IMR-90 (cell line): Measurements from ENCODE around the gene CACYBP. TPM values are rescaled to one million over a fixed set of nuclear protein-coding genes. Genes with fewer than 3 reads are reported as not detected.

Source experiments
- ATAC-seq: fragments of 200-7000 bp; cut with Tn5 transposase; 2 replicates; pipeline ENCODE4 v1.9.1; 2020; ENCODE audit warnings: low read depth, mild to moderate bottlenecking, moderate library complexity
- BruUV-seq: library from RNA; stranded (reverse); fragments of 400-500 nt; replicated peaks from 2 replicates; lab custom pipeline; 2021; lab: Mats Ljungman, UMichigan
- CTCF ChIA-PET: fragments of 300-600 bp; formaldehyde crosslinking; extraction: SDS; loops from one replicate; lab custom pipeline; 2021; ENCODE audit warnings: antibody characterized with exemption; lab: Yijun Ruan, JAX
- POLR2A ChIA-PET: fragments of 300-600 bp; sonication (Branson Sonifier 250); formaldehyde crosslinking; loops from one replicate; lab custom pipeline; 2022; ENCODE audit warnings: antibody characterized with exemption; ENCODE audit not compliant: unreplicated experiment; lab: Charles Lee
- DNase-seq: peaks from one replicate; pipeline ENCODE4 v3.0.0; 2013
- H2AFZ ChIP-seq: replicated peaks from 2 replicates; pipeline ENCODE3; 2013; ENCODE audit warnings: low read length, mild to moderate bottlenecking; ENCODE audit not compliant: poor library complexity
- H2AK5ac ChIP-seq: 2 replicates; pipeline ENCODE4 v1.6.1; 2013; ENCODE audit warnings: low read depth, low read length, inconsistent platforms
- H2AK9ac ChIP-seq: replicated peaks from 2 replicates; pipeline ENCODE3; 2013; ENCODE audit warnings: mild to moderate bottlenecking, low read depth, low read length, moderate library complexity; ENCODE audit not compliant: poor library complexity
- H2BK120ac ChIP-seq: 2 replicates; pipeline ENCODE4 v1.6.1; 2013; ENCODE audit warnings: low read depth, low read length, inconsistent platforms
- H2BK15ac ChIP-seq: 3 replicates; pipeline ENCODE4 v1.6.1; 2013; ENCODE audit warnings: low read depth, low read length, inconsistent platforms
- H2BK20ac ChIP-seq: 2 replicates; pipeline ENCODE4 v1.6.1; 2013; ENCODE audit warnings: low read depth, mild to moderate bottlenecking, inconsistent platforms, low read length, moderate library complexity
- H2BK5ac ChIP-seq: 2 replicates; pipeline ENCODE4 v1.6.1; 2013; ENCODE audit warnings: mild to moderate bottlenecking, low read depth, low read length, inconsistent platforms; ENCODE audit not compliant: poor library complexity, severe bottlenecking
- H3K14ac ChIP-seq: replicated peaks from 2 replicates; pipeline ENCODE4 v1.6.1; 2013; ENCODE audit warnings: low read depth, low read length, inconsistent platforms
- H3K18ac ChIP-seq: 2 replicates; pipeline ENCODE4 v1.6.1; 2013; ENCODE audit warnings: low read depth, low read length, control low read depth
- H3K23ac ChIP-seq: 2 replicates; pipeline ENCODE4 v1.6.1; 2013; ENCODE audit warnings: low read depth, low read length, inconsistent platforms
- H3K27ac ChIP-seq: 2 replicates; pipeline ENCODE4 v1.5.1; 2013; ENCODE audit warnings: mild to moderate bottlenecking, control low read depth, low read length; ENCODE audit not compliant: insufficient read depth
- H3K27me3 ChIP-seq: 2 replicates; pipeline ENCODE4 v1.6.1; 2013; ENCODE audit warnings: low read length; ENCODE audit not compliant: control insufficient read depth, insufficient read depth
- H3K36me3 ChIP-seq: 2 replicates; pipeline ENCODE4 v1.6.1; 2013; ENCODE audit warnings: low read length, mixed read lengths; ENCODE audit not compliant: control insufficient read depth, insufficient read depth
- H3K4ac ChIP-seq: 2 replicates; pipeline ENCODE4 v1.6.1; 2013; ENCODE audit warnings: low read depth, low read length, inconsistent platforms
- H3K4me1 ChIP-seq: 2 replicates; pipeline ENCODE4 v1.6.1; 2013; ENCODE audit warnings: low read length, mixed read lengths; ENCODE audit not compliant: control insufficient read depth, insufficient read depth
- H3K4me2 ChIP-seq: 2 replicates; pipeline ENCODE4 v1.6.1; 2013; ENCODE audit warnings: low read depth, mild to moderate bottlenecking, control low read depth, low read length, moderate library complexity
- H3K4me3 ChIP-seq: 2 replicates; pipeline ENCODE4 v1.5.1; 2013; ENCODE audit warnings: low read depth, mild to moderate bottlenecking, control low read depth, low read length, moderate library complexity; ENCODE audit not compliant: insufficient read depth
- H3K56ac ChIP-seq: 2 replicates; pipeline ENCODE4 v1.6.1; 2013; ENCODE audit warnings: low read length, inconsistent platforms; ENCODE audit not compliant: insufficient read depth; ENCODE audit errors: extremely low read depth
- H3K79me1 ChIP-seq, 2 experiments: 2 replicates each; pipeline ENCODE4 v1.6.1; 2013; ENCODE audit warnings: low read length in 2 of 2, inconsistent platforms in 1 of 2, low read depth in 1 of 2
- H3K9ac ChIP-seq: 2 replicates; pipeline ENCODE4 v1.6.1; 2013; ENCODE audit warnings: low read depth, low read length, control low read depth
- H3K9me1 ChIP-seq: 2 replicates; pipeline ENCODE4 v1.6.1; 2013; ENCODE audit warnings: low read length, inconsistent platforms; ENCODE audit not compliant: insufficient read depth
- H3K9me3 ChIP-seq: 2 replicates; pipeline ENCODE4 v1.6.1; 2013; ENCODE audit warnings: low read length; ENCODE audit not compliant: control insufficient read depth, insufficient read depth
- H4K20me1 ChIP-seq: 2 replicates; pipeline ENCODE4 v1.6.1; 2013; ENCODE audit warnings: low read length, inconsistent platforms; ENCODE audit not compliant: insufficient read depth
- H4K5ac ChIP-seq: 2 replicates; pipeline ENCODE4 v1.6.1; 2013; ENCODE audit warnings: mild to moderate bottlenecking, low read depth, low read length, control low read depth
- H4K8ac ChIP-seq, 2 experiments: 2 replicates each; pipeline ENCODE4 v1.6.1; 2013; ENCODE audit warnings: low read depth in 2 of 2, low read length in 2 of 2, control low read depth in 1 of 2, inconsistent platforms in 1 of 2
- H4K91ac ChIP-seq: 2 replicates; pipeline ENCODE4 v1.6.1; 2013; ENCODE audit warnings: low read depth, low read length, inconsistent platforms; ENCODE audit not compliant: insufficient read depth
- BHLHE40 ChIP-seq: fragments of 150-350 bp; IDR thresholded peaks from 2 replicates; pipeline ENCODE4 v1.6.1; 2016; ENCODE audit warnings: mild to moderate bottlenecking, low read depth, low read length
- CEBPB ChIP-seq: IDR thresholded peaks from 2 replicates; pipeline ENCODE4 v1.6.1; 2012; ENCODE audit warnings: low read depth, low read length, improper control_type of control experiment
- CTCF ChIP-seq: conservative IDR thresholded peaks from 2 replicates; pipeline ENCODE4 v1.5.1; 2012; ENCODE audit warnings: mild to moderate bottlenecking, low read depth, low read length, improper control_type of control experiment
- FOS ChIP-seq: fragments of 150-350 bp; IDR thresholded peaks from 2 replicates; pipeline ENCODE4 v1.6.1; 2016; ENCODE audit warnings: low read depth, low read length
- MXI1 ChIP-seq: IDR thresholded peaks from 2 replicates; pipeline ENCODE4 v1.6.1; 2012; ENCODE audit warnings: low read depth, mild to moderate bottlenecking, low read length, moderate library complexity, borderline replicate concordance
- POLR2A ChIP-seq: IDR thresholded peaks from 2 replicates; pipeline ENCODE4 v1.6.1; 2012; ENCODE audit warnings: mild to moderate bottlenecking, low read depth, low read length
- RAD21 ChIP-seq: IDR thresholded peaks from 2 replicates; pipeline ENCODE4 v1.6.1; 2012; ENCODE audit warnings: low read length, improper control_type of control experiment
- USF2 ChIP-seq: fragments of 150-350 bp; IDR thresholded peaks from 2 replicates; pipeline ENCODE4 v1.6.1; 2017; ENCODE audit warnings: mild to moderate bottlenecking, antibody characterized with exemption, low read length, low read depth
- WGBS, 2 experiments: methylation state at CpG; one replicate each; pipeline versions ENCODE4 v1.1.5 to v1.1.7; 2013; ENCODE audit warnings: missing lambda C conversion rate in 2 of 2; ENCODE audit not compliant: insufficient read length in 1 of 2; ENCODE audit errors: extremely low coverage in 2 of 2; 5-methylcytosine and 5-hydroxymethylcytosine counted together
- dilution Hi-C: fragments of 300-500 bp; cut with HindIII; formaldehyde crosslinking; loops from one replicate; pipeline ENCODE4 v1.14.3; 2018; ENCODE audit warnings: low sequenced_read_pairs; ENCODE audit not compliant: unreplicated experiment
- in situ Hi-C: fragments of 300-500 bp; cut with MboI; formaldehyde crosslinking; loops from 3 replicates; pipeline ENCODE4 v1.14.3; 2019; ENCODE audit warnings: low sequenced_read_pairs, inconsistent platforms, mixed read lengths
- intact Hi-C: fragments of 100-400 bp; cut with micrococcal nuclease; formaldehyde crosslinking; loops from 2 replicates; pipeline ENCODE4 v1.10.0; 2022
- polyA plus RNA-seq, 3 experiments: library from polyadenylated mRNA; depleted of rRNA; stranded (reverse); fragments of >200 nt; gene quantifications; 2 replicates each; pipeline ENCODE4 v1.2.3, GENCODE V29; 2012; ENCODE audit warnings: low replicate concordance in 1 of 3
- total RNA-seq: library from RNA; depleted of rRNA; stranded (reverse); fragments of >200 nt; gene quantifications from 2 replicates; pipeline ENCODE4 v1.2.3, GENCODE V29; 2012

Gene CACYBP
- total and polyA plus RNA-seq, 2 of the 4 experiments (the other 2 are of a cell fraction) = 61.8 to 62.8 TPM

DNA sequence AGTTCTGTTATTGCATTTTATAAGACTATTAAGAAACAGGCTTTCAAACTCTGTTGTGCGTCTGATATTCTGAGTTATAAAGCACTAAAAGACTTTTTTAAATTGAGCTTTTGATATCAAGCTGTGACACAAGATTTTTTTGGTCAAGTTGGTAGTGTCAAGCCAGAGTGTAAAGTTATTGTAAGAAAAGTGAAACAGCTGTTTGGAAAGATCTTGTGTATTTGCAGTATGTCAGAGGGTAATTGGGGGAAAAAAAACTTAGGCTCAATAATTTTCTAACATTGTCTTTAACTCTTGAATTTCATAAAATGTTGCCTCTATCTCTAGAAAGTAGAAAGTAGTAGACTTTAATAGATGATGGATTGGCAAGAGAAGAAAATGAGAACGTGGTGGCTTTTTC, 3.8 kb downstream of the CACYBP start:
- Histone ChIP-seq H3K9me1 (no peaks in the 10 kb centered on the region), H3K4ac (no peak overlapping the region), H4K5ac (no peak overlapping the region), H3K9ac (no peak overlapping the region), H3K4me1 (peaks cover 2% of the 10 kb centered on the region; the same call in 1 of the 2 replicates), H3K27me3 (no peaks in the 10 kb centered on the region), H4K8ac (no peak overlapping the region), H2AFZ (no peak overlapping the region), H3K14ac (no peak overlapping the region), H3K4me2 (no peak overlapping the region), H2BK120ac (no peak overlapping the region), H2AK9ac (no peak overlapping the region), H2BK5ac (no peak overlapping the region), H3K18ac (no peak overlapping the region), H3K56ac (no peak overlapping the region), H2AK5ac (no peak overlapping the region), H4K20me1 (0 out of 2 replicates have a peak, but pooled peaks cover 6% of the 10 kb centered on the region), H3K9me3 (no peaks in the 10 kb centered on the region), H2BK20ac (no peak overlapping the region), H4K91ac (no peak overlapping the region), H3K36me3 (peaks cover 3% of the 10 kb centered on the region), H3K27ac (no peak overlapping the region), H3K23ac (no peak overlapping the region), H2BK15ac (no peak overlapping the region), H3K79me1 (peaks cover 17 to 27% of the 10 kb centered on the region in 2 experiments), H3K4me3 (no peak overlapping the region)
- no TSS peak for BruUV-seq
- DNase-seq (no peak), ATAC-seq (no peak)
- dilution Hi-C loops (no loop called here), intact Hi-C loops (no loop called here), in situ Hi-C loops (no loop called here)
- ChIA-PET CTCF (no interaction called here), POLR2A (no interaction called here)
- no CpG with 5 or more reads among the region's 2 CpGs for WGBS, 2 experiments
- TF ChIP-seq CTCF (no peak), CEBPB (no peak), POLR2A (no peak), USF2 (no peak), FOS (no peak), MXI1 (no peak), RAD21 (no peak), BHLHE40 (no peak)
